PC-9 (cell line): ENCODE data around the gene IGSF22. TPM values are rescaled to one million over a fixed set of nuclear protein-coding genes. Genes with fewer than 3 reads are reported as not detected.

Source experiments
- BruUV-seq: library from RNA; stranded (reverse); fragments of 400-500 nt; replicated peaks from 2 replicates; lab custom pipeline; 2021; lab: Mats Ljungman, UMichigan
- CTCF ChIA-PET: fragments of 300-600 bp; sonication (Branson Sonifier 250); formaldehyde crosslinking; loops from one replicate; lab custom pipeline; 2022; ENCODE audit warnings: antibody characterized with exemption; lab: Charles Lee
- POLR2A ChIA-PET: fragments of 300-600 bp; sonication (Branson Sonifier 250); formaldehyde crosslinking; loops from one replicate; lab custom pipeline; 2022; ENCODE audit warnings: antibody characterized with exemption; ENCODE audit not compliant: unreplicated experiment; lab: Charles Lee
- DNase-seq, 2 experiments: peaks; one replicate each; pipeline versions ENCODE4 v3.0.0 to v3.0.0-alpha.2; 2015 to 2022; ENCODE audit warnings: mixed read lengths in 1 of 2
- H2AFZ ChIP-seq: fragments of 200-600 bp; sonication (generic); 2 replicates; pipeline ENCODE4 v1.8.1; 2017; ENCODE audit warnings: antibody characterized with exemption
- H3F3A ChIP-seq: fragments of 200-600 bp; sonication (generic); 2 replicates; pipeline ENCODE4 v1.8.1; 2017; ENCODE audit warnings: antibody characterized with exemption, mild to moderate bottlenecking, low read depth; ENCODE audit not compliant: insufficient read depth
- H3K27ac ChIP-seq: fragments of 200-600 bp; sonication (generic); 2 replicates; pipeline ENCODE4 v1.6.1; 2016; ENCODE audit warnings: mixed run types
- H3K27me3 ChIP-seq: fragments of 200-600 bp; sonication (generic); 2 replicates; pipeline ENCODE4 v1.6.1; 2016; ENCODE audit warnings: low read depth, mixed run types; ENCODE audit not compliant: insufficient read depth
- H3K36me3 ChIP-seq: fragments of 200-600 bp; sonication (generic); 2 replicates; pipeline ENCODE4 v1.6.1; 2016; ENCODE audit warnings: low read depth, mixed run types
- H3K4me1 ChIP-seq: fragments of 200-600 bp; sonication (generic); replicated peaks from 2 replicates; pipeline ENCODE4 v1.6.1; 2016; ENCODE audit warnings: mixed run types; ENCODE audit not compliant: insufficient read depth
- H3K4me2 ChIP-seq: fragments of 200-600 bp; sonication (generic); 2 replicates; pipeline ENCODE4 v1.6.1; 2017; ENCODE audit warnings: mixed run types
- H3K4me3 ChIP-seq: fragments of 200-600 bp; sonication (generic); 2 replicates; pipeline ENCODE4 v1.6.1; 2016; ENCODE audit warnings: mixed run types
- H3K79me2 ChIP-seq: fragments of 200-600 bp; sonication (generic); 2 replicates; pipeline ENCODE4 v1.6.1; 2017; ENCODE audit warnings: low read depth, mixed run types
- H3K9me2 ChIP-seq: fragments of 200-600 bp; sonication (generic); 2 replicates; pipeline ENCODE4 v1.8.1; 2017; ENCODE audit warnings: mild to moderate bottlenecking; ENCODE audit not compliant: insufficient read depth
- H3K9me3 ChIP-seq: fragments of 200-600 bp; sonication (generic); 2 replicates; pipeline ENCODE4 v1.8.1; 2016; ENCODE audit warnings: low read depth; ENCODE audit not compliant: insufficient read depth
- H4K20me1 ChIP-seq: fragments of 200-600 bp; sonication (generic); 2 replicates; pipeline ENCODE4 v1.8.1; 2017; ENCODE audit not compliant: insufficient read depth
- EZH2 ChIP-seq: fragments of 200-600 bp; sonication (generic); IDR thresholded peaks from 2 replicates; pipeline ENCODE4 v1.8.0; 2017; ENCODE audit warnings: antibody characterized with exemption, low read depth
- intact Hi-C: fragments of 100-400 bp; cut with micrococcal nuclease; formaldehyde crosslinking; loops from one replicate; pipeline ENCODE4 v1.10.0; 2022; ENCODE audit not compliant: unreplicated experiment
- total RNA-seq: library from RNA; stranded (reverse); gene quantifications from 2 replicates; pipeline ENCODE4 v1.2.3, GENCODE V29; 2021
- TF ChIP-seq, protein P1 (sequence below): fragments of 200-600 bp; sonication (generic); conservative IDR thresholded peaks from 2 replicates; pipeline ENCODE4 v1.6.1; 2017; ENCODE audit warnings: mixed run types, antibody characterized with exemption, mild to moderate bottlenecking, moderate library complexity

The IGSF22 gene
- total RNA-seq, 1 experiment from 2014 or later, result 0.33 TPM

GRCh38 chr11:18773104-18773503 lies 47.1 kb upstream of the IGSF22 start:
- no TSS peak for BruUV-seq
- DNase-seq, result no peak
- H3K4me3 ChIP-seq, result no peak overlapping the region
- no peaks in the 10 kb centered on the region for H3F3A ChIP-seq
- no peaks in the 10 kb centered on the region for H4K20me1 ChIP-seq
- H3K4me1 ChIP-seq, result no peaks in the 10 kb centered on the region
- intact Hi-C loops, result no loop called here
- H3K27me3 ChIP-seq, result peaks cover 23% of the 10 kb centered on the region
- H3K9me3 ChIP-seq, result no peaks in the 10 kb centered on the region
- H3K36me3 ChIP-seq, result no peaks in the 10 kb centered on the region
- ChIA-PET CTCF (no interaction called here), POLR2A (no interaction called here)
- no peak for TF ChIP-seq EZH2
- TF ChIP-seq, protein P1, sequence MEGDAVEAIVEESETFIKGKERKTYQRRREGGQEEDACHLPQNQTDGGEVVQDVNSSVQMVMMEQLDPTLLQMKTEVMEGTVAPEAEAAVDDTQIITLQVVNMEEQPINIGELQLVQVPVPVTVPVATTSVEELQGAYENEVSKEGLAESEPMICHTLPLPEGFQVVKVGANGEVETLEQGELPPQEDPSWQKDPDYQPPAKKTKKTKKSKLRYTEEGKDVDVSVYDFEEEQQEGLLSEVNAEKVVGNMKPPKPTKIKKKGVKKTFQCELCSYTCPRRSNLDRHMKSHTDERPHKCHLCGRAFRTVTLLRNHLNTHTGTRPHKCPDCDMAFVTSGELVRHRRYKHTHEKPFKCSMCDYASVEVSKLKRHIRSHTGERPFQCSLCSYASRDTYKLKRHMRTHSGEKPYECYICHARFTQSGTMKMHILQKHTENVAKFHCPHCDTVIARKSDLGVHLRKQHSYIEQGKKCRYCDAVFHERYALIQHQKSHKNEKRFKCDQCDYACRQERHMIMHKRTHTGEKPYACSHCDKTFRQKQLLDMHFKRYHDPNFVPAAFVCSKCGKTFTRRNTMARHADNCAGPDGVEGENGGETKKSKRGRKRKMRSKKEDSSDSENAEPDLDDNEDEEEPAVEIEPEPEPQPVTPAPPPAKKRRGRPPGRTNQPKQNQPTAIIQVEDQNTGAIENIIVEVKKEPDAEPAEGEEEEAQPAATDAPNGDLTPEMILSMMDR, result no peak
- H2AFZ ChIP-seq, result no peak overlapping the region
- no peaks in the 10 kb centered on the region for H3K79me2 ChIP-seq
- no peaks in the 10 kb centered on the region for H3K9me2 ChIP-seq
- H3K27ac ChIP-seq, result no peak overlapping the region
- H3K4me2 ChIP-seq, result no peak overlapping the region

DNA sequence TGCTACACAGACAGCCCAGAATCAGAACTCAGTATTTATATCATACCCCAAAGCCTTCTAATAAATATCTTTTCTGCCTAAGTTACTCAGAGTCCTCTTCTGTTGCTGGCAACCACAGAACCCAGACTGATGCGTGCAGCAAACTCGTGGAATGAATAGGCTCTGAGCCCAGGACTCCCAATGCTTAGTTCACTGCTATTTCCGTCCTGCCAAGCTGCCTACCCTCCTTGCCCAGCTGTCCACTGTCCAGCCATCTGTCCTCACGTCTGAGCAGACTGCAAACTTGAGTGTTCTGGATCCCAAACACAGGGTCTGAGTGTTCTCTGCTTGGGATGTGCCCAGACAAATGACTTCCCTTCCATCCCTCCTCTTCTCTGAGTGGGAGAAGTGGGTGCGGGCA lies 46.2 kb upstream of the IGSF22 start:
- Histone ChIP-seq H3K79me2 (no peaks in the 10 kb centered on the region), H3K36me3 (no peaks in the 10 kb centered on the region), H3K27ac (no peak overlapping the region), H2AFZ (no peak overlapping the region), H4K20me1 (no peaks in the 10 kb centered on the region), H3K27me3 (peaks cover 23% of the 10 kb centered on the region), H3K4me3 (no peak overlapping the region), H3K9me3 (no peaks in the 10 kb centered on the region), H3F3A (no peaks in the 10 kb centered on the region), H3K4me1 (no peaks in the 10 kb centered on the region), H3K4me2 (no peak overlapping the region), H3K9me2 (no peaks in the 10 kb centered on the region)
- no peak for DNase-seq
- ChIA-PET CTCF (interaction anchor here (0.6 kb wide), 1 partner anchor 319 kb away, joined by 3 read pairs; no protein-coding TSS in a partner anchor), POLR2A (no interaction called here)
- TF ChIP-seq EZH2, result no peak
- TF ChIP-seq, protein P1, result no peak
- intact Hi-C loops, result no loop called here
- BruUV-seq, result no TSS peak

GRCh38 chr11:18771266-18772035 lies 45.5 kb upstream of the IGSF22 start:
- peaks cover 23% of the 10 kb centered on the region for H3K27me3 ChIP-seq
- H4K20me1 ChIP-seq, result no peaks in the 10 kb centered on the region
- H3K4me3 ChIP-seq, result no peak overlapping the region
- H3K4me1 ChIP-seq, result no peaks in the 10 kb centered on the region
- no peak overlapping the region for H3K27ac ChIP-seq
- no peak overlapping the region for H2AFZ ChIP-seq
- no TSS peak for BruUV-seq
- no peak for DNase-seq
- no peaks in the 10 kb centered on the region for H3F3A ChIP-seq
- CTCF ChIA-PET, result interaction anchor here (0.6 kb wide), 1 partner anchor 319 kb away, joined by 3 read pairs; no protein-coding TSS in a partner anchor
- no peaks in the 10 kb centered on the region for H3K36me3 ChIP-seq
- intact Hi-C loops, result no loop called here
- no peaks in the 10 kb centered on the region for H3K9me3 ChIP-seq
- no peak overlapping the region for H3K4me2 ChIP-seq
- H3K79me2 ChIP-seq, result no peaks in the 10 kb centered on the region
- no peak for TF ChIP-seq EZH2
- TF ChIP-seq, protein P1, result no peak
- no peaks in the 10 kb centered on the region for H3K9me2 ChIP-seq
- POLR2A ChIA-PET, result no interaction called here
